Ishikawa (cell line): ENCODE data around the gene YES1.

Experiments used
- CEBPB ChIP-seq: IDR thresholded peaks from 2 replicates; pipeline ENCODE4 v1.6.1; 2012
- CREB1 ChIP-seq: IDR thresholded peaks from 2 replicates; pipeline ENCODE4 v1.6.1; 2012; ENCODE audit warnings: low read depth
- EGR1 ChIP-seq: IDR thresholded peaks from 2 replicates; pipeline ENCODE4 v1.6.1; 2012
- EP300 ChIP-seq: IDR thresholded peaks from 2 replicates; pipeline ENCODE4 v1.6.1; 2012; ENCODE audit warnings: borderline replicate concordance
- NFIC ChIP-seq: IDR thresholded peaks from 2 replicates; pipeline ENCODE4 v1.6.1; 2012
- TF ChIP-seq, protein P1 (sequence below): IDR thresholded peaks from 2 replicates; pipeline ENCODE4 v1.6.1; 2012; ENCODE audit warnings: low read depth, mild to moderate bottlenecking
- TF ChIP-seq, protein P2 (sequence below): IDR thresholded peaks from 2 replicates; pipeline ENCODE4 v1.6.1; 2012
- TF ChIP-seq, protein P3 (sequence below): IDR thresholded peaks from 2 replicates; pipeline ENCODE4 v1.6.1; 2012

DNA sequence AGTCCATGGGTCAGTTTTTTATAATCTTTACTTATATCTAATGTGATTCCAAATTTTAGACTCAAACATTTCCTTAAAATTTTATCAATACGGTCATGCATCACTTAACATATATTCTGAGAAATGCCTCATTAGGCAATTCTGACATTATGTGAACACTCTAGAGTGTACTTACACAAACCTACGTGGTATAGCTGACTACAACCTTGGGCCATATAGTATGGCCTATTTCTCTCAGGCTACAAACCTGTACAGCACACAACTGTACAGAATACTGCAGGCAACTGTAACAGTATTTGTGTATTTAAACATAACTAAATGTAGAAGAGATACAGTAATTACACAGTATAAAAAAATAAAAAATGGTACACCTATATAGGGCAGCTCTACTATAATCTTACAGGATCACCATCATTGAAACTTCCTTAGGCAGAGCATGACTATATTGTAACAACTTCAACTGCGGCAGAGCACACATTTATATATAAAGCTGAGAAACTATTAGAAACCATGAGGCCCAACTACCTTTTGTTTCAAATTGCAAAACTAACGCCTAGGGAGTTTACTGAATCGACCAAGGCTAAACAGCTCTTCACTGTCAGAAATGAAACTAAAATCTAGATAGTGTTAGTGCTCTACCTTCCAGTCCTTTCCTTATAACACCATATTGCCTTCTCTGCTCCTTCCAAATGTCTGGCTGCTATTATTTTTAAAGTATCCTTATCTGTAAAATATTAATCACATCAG is 6.9 kb downstream of the YES1 start:
- TF ChIP-seq, protein P1, sequence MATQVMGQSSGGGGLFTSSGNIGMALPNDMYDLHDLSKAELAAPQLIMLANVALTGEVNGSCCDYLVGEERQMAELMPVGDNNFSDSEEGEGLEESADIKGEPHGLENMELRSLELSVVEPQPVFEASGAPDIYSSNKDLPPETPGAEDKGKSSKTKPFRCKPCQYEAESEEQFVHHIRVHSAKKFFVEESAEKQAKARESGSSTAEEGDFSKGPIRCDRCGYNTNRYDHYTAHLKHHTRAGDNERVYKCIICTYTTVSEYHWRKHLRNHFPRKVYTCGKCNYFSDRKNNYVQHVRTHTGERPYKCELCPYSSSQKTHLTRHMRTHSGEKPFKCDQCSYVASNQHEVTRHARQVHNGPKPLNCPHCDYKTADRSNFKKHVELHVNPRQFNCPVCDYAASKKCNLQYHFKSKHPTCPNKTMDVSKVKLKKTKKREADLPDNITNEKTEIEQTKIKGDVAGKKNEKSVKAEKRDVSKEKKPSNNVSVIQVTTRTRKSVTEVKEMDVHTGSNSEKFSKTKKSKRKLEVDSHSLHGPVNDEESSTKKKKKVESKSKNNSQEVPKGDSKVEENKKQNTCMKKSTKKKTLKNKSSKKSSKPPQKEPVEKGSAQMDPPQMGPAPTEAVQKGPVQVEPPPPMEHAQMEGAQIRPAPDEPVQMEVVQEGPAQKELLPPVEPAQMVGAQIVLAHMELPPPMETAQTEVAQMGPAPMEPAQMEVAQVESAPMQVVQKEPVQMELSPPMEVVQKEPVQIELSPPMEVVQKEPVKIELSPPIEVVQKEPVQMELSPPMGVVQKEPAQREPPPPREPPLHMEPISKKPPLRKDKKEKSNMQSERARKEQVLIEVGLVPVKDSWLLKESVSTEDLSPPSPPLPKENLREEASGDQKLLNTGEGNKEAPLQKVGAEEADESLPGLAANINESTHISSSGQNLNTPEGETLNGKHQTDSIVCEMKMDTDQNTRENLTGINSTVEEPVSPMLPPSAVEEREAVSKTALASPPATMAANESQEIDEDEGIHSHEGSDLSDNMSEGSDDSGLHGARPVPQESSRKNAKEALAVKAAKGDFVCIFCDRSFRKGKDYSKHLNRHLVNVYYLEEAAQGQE = no peak
- TF ChIP-seq, protein P2, sequence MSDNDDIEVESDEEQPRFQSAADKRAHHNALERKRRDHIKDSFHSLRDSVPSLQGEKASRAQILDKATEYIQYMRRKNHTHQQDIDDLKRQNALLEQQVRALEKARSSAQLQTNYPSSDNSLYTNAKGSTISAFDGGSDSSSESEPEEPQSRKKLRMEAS = no peak
- no peak for TF ChIP-seq NFIC
- TF ChIP-seq, protein P3, sequence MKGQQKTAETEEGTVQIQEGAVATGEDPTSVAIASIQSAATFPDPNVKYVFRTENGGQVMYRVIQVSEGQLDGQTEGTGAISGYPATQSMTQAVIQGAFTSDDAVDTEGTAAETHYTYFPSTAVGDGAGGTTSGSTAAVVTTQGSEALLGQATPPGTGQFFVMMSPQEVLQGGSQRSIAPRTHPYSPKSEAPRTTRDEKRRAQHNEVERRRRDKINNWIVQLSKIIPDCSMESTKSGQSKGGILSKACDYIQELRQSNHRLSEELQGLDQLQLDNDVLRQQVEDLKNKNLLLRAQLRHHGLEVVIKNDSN = no peak
- no peak for TF ChIP-seq EP300
- no peak for TF ChIP-seq EGR1
- no peak for TF ChIP-seq CEBPB
- TF ChIP-seq CREB1 = no peak
